SK-N-MC (cell line): ENCODE measurements around the gene ZNF543.
A peak's percentile ranks its signal among the peaks of the same experiment; 100 is the strongest.

Experiments
- DNase-seq: peaks from one replicate; pipeline ENCODE4 v3.0.0-alpha.2; 2011; ENCODE audit warnings: low read depth, low spot score
- H3K27ac ChIP-seq: fragments of 200-600 bp; sonication (generic); 2 replicates; pipeline ENCODE4 v1.5.1; 2016; ENCODE audit warnings: mixed run types
- H3K36me3 ChIP-seq: fragments of 200-600 bp; sonication (generic); 2 replicates; pipeline ENCODE4 v1.6.1; 2017; ENCODE audit warnings: antibody characterized with exemption, low read length, mixed read lengths; ENCODE audit not compliant: insufficient read depth
- H3K4me3 ChIP-seq: fragments of 200-600 bp; sonication (generic); 2 replicates; pipeline ENCODE4 v1.5.1; 2016
- H3K9ac ChIP-seq: fragments of 200-600 bp; sonication (generic); 2 replicates; pipeline ENCODE4 v1.8.0; 2017; ENCODE audit warnings: mixed run types, mixed read lengths; ENCODE audit not compliant: insufficient read length
- H3K9me3 ChIP-seq: fragments of 200-600 bp; sonication (generic); 2 replicates; pipeline ENCODE4 v1.6.1; 2017; ENCODE audit warnings: low read depth, mild to moderate bottlenecking, antibody characterized with exemption, low read length, moderate library complexity, mixed read lengths
- EZH2 ChIP-seq: fragments of 200-600 bp; sonication (generic); IDR thresholded peaks from one replicate; pipeline ENCODE4 v1.6.1; 2017; ENCODE audit warnings: antibody characterized with exemption
- FOXP2 ChIP-seq: optimal IDR thresholded peaks from 2 replicates; pipeline ENCODE3; 2011; ENCODE audit warnings: mild to moderate bottlenecking, moderate library complexity; ENCODE audit not compliant: insufficient read depth; ENCODE audit errors: extremely low read length, control extremely low read depth
- POLR2AphosphoS5 ChIP-seq: IDR thresholded peaks from 2 replicates; pipeline ENCODE4 v1.6.1; 2012; ENCODE audit warnings: mild to moderate bottlenecking, low read depth, low read length, borderline replicate concordance

ZNF543 gene

DNA sequence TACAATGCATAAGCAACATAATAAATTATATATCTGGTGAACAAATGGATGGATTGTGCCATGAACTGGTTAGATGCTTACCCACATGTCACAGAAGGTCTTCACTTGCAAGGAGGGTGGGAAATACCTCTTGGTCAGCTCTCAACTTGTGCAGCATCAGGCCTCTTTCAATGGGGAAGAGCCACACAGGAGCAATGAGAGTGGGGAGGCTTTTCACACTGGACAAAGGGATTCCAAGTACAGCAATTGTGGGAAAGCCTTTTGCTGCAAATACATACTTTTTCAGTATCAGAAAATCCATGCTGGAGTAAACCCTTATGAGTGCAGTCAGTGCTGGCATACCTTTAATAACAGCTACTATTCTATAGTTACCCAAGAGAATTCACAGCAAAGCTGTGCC is 11.8 kb upstream of the ZNF543 start:
- Histone ChIP-seq H3K9me3 (no peaks in the 10 kb centered on the region), H3K36me3 (peaks cover 9% of the 10 kb centered on the region; the same call in 1 of the 2 replicates), H3K27ac (no peak overlapping the region), H3K4me3 (no peak overlapping the region), H3K9ac (no peak overlapping the region)
- no peak for TF ChIP-seq FOXP2
- no peak for TF ChIP-seq EZH2
- TF ChIP-seq POLR2AphosphoS5, result no peak
- no peak for DNase-seq

DNA sequence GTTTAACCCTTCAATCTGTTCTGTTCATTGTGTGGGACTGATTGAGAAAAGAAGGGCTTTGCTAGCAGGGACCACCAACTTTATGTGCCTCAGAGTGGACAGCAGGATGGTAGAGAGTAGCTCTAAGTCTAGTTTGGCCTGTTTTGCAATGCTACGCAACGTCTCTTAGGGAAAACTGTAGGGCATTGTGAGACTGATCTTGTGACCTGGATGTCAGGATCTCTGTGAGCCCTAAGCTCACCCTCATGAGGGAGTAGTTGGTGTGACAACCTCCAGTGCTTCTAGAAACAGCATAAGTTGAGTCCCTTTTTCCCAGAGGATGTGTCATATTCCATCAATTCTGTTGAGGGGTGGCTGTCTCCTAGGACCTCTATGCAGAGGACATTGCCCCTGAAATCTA is 9.5 kb upstream of the ZNF543 start:
- no peak for TF ChIP-seq EZH2
- TF ChIP-seq FOXP2, result no peak
- TF ChIP-seq POLR2AphosphoS5, result no peak
- DNase-seq, result no peak
- Histone ChIP-seq H3K9me3 (no peaks in the 10 kb centered on the region), H3K36me3 (no peaks in the 10 kb centered on the region), H3K4me3 (no peak overlapping the region), H3K27ac (no peak overlapping the region), H3K9ac (no peak overlapping the region)

DNA sequence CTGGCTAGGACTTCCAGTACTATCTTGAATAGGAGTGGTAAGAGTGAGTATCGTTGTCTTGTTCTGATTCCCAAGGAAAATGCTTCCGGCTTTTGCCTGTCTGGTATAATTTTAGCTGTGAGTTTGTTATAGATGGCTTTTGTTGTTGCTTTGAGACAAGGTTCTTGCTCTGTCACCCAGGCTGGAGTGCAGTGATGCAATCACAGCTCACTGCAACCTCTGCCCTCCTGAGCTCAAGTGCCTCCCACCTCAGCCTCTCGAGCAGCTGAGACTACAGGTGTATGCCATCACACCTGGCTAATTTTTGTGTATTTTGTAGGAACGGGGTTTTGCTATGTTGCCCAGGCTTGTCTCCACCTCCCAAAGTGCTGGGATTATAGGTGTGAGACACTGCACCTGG is 6.1 kb upstream of the ZNF543 start:
- Histone ChIP-seq H3K36me3 (no peaks in the 10 kb centered on the region), H3K9me3 (no peaks in the 10 kb centered on the region), H3K27ac (no peak overlapping the region), H3K4me3 (no peak overlapping the region), H3K9ac (no peak overlapping the region)
- no peak for DNase-seq
- TF ChIP-seq POLR2AphosphoS5 (no peak), FOXP2 (no peak), EZH2 (no peak)

DNA sequence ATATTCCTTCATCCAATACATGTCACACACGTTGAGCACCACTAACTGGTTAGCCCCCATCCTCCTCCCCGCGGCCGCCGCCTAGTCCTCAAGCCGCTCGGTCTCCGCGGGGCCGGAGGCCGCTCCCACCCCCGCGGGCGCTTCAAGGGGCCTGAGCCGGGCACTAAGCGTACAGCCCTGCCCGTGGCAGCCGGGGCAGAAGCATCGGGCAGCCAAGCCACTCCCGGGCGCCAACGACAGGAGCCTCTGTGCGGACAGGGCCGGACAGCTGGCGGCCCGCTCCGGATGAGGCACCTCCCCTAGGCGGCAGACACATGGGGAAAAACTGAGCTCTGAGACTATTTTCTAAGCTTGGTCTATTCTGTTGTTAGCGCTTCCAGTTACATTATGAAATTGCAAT is 2.8 kb upstream of the ZNF543 start:
- no peak overlapping the region for H3K27ac ChIP-seq
- DNase-seq, result no peak
- no peaks in the 10 kb centered on the region for H3K9me3 ChIP-seq
- no peak overlapping the region for H3K4me3 ChIP-seq
- H3K9ac ChIP-seq, result no peak overlapping the region
- no peaks in the 10 kb centered on the region for H3K36me3 ChIP-seq
- TF ChIP-seq POLR2AphosphoS5 (no peak), FOXP2 (no peak), EZH2 (no peak)

DNA sequence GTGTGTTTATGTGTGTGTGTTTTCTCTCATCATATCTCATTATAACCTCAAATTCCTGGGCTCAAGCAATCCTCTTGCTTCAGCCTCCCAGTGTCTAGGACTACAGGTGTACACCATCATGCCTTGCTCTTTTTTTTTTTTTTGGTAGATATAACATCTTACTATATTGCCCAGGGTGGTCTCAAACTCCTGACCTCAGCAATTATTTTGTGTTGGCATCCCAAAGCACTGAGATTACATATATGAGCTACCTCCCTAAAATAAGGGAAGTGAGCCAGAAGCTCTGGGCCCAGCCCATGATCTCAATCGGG is 448 bp upstream of the ZNF543 start:
- no peak for TF ChIP-seq EZH2
- no peak for TF ChIP-seq FOXP2
- TF ChIP-seq POLR2AphosphoS5, result no peak
- no peak for DNase-seq
- no peaks in the 10 kb centered on the region for H3K9me3 ChIP-seq
- peaks cover 20% of the 10 kb centered on the region for H3K36me3 ChIP-seq
- peak overlapping the region; percentile 70 for H3K27ac ChIP-seq
- H3K4me3 ChIP-seq, result peak overlapping the region; percentile 93
- peak overlapping the region; percentile 98 for H3K9ac ChIP-seq

DNA sequence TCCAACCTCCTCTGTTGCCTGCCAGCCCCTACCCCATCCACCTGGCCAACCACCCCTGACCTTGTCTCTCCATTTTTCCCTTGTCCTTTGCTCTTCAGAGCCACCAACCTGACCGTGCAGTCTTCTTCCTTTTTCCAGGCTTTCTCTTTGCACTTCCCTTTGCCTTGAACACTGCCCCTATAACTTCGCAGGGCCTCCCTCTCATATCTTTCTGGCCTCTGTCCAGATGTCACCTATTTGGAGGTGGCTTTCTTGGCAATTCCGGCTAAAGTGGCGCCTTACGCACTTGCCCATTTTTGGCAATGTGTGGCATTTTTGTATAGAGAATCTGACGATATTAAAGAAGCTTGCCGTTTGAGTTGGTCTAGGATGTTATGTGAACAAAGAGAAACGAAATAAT is 844 bp downstream of the ZNF543 start:
- peak overlapping the region; percentile 98 for H3K9ac ChIP-seq
- H3K4me3 ChIP-seq, result peak overlapping the region; percentile 93
- peaks cover 33% of the 10 kb centered on the region for H3K36me3 ChIP-seq
- TF ChIP-seq POLR2AphosphoS5, result no peak
- TF ChIP-seq FOXP2, result no peak
- TF ChIP-seq EZH2, result no peak
- H3K9me3 ChIP-seq, result no peaks in the 10 kb centered on the region
- no peak overlapping the region for H3K27ac ChIP-seq
- no peak for DNase-seq

DNA sequence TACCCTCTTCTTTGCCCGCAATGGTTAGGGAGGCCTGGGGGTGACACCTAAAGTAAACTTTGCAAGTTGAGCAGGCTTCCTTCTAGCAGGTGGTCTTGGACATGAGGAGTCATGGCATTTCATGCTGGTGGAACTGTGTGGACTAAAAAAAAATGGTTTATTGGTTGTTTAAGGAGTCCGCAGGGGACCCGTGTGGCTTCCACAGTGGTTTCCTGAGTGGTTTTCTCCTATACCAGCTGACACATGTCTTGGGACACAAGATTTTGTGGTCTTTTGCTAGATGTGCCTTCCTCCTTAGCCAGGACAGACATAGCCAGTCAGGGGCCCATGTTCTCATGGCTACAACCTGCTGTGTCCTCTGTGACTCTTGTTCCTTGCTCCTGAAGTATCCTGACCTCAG is 1.5 kb downstream of the ZNF543 start:
- TF ChIP-seq POLR2AphosphoS5, result no peak
- TF ChIP-seq FOXP2, result no peak
- TF ChIP-seq EZH2, result no peak
- H3K9me3 ChIP-seq, result no peaks in the 10 kb centered on the region
- no peak overlapping the region for H3K27ac ChIP-seq
- H3K4me3 ChIP-seq, result peak overlapping the region; percentile 93
- H3K9ac ChIP-seq, result peak overlapping the region; percentile 98
- DNase-seq, result no peak
- H3K36me3 ChIP-seq, result peaks cover 39% of the 10 kb centered on the region

DNA sequence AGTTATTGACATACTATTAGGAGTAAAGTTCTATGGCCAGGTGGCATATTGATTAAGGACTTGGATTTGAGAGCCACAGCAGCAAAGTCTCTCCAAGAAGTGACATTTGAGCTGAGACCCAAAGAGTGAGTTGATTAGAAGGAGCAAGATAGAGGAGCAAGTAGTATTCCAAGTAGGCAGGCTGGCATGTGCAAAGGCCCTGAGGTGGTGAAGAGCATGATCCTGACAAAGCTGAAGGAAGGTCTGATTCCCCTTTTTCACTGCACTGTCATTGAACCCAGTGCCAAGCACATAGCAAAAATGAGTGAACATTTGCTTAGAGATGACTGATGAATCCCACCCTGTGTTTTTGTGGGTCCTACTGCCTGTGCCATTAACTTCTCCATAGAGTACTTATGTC is 4.7 kb downstream of the ZNF543 start:
- Histone ChIP-seq H3K4me3 (no peak overlapping the region), H3K27ac (no peak overlapping the region), H3K9ac (no peak overlapping the region), H3K9me3 (0 out of 2 replicates have a peak, but pooled peaks cover 4% of the 10 kb centered on the region), H3K36me3 (peaks cover 70% of the 10 kb centered on the region)
- no peak for DNase-seq
- no peak for TF ChIP-seq EZH2
- no peak for TF ChIP-seq FOXP2
- no peak for TF ChIP-seq POLR2AphosphoS5

DNA sequence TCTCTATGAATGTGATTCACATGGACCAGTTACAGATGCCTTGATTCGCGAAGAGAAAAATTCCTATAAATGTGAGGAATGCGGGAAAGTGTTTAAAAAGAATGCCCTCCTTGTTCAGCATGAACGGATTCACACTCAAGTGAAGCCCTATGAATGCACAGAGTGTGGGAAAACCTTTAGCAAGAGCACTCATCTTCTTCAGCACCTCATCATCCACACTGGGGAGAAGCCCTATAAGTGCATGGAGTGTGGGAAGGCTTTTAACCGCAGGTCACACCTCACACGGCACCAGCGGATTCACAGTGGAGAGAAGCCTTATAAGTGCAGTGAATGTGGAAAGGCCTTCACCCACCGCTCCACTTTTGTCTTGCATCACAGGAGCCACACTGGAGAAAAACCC is 7.7 kb downstream of the ZNF543 start:
- Histone ChIP-seq H3K4me3 (no peak overlapping the region), H3K9ac (no peak overlapping the region), H3K9me3 (0 out of 2 replicates have a peak, but pooled peaks cover 4% of the 10 kb centered on the region), H3K27ac (no peak overlapping the region), H3K36me3 (peaks cover 73% of the 10 kb centered on the region)
- no peak for DNase-seq
- TF ChIP-seq EZH2 (no peak), FOXP2 (no peak), POLR2AphosphoS5 (no peak)
